ENCODE measurements around the gene ZNFX1.
"Not testable (repeated sequence)": the region's sequence is repeated elsewhere in the genome, so short reads cannot be mapped to it uniquely, and the experiment has no call there.

The ZNFX1 gene

GRCh38 chr20:49247792-49248191 lies 30.1 kb downstream of the ZNFX1 start:
- DNase-seq, result no peak

- no peak for DNase-seq
Measured at GRCh38 chr20:49247169-49247723, 30.6 kb downstream of the ZNFX1 start.

DNA sequence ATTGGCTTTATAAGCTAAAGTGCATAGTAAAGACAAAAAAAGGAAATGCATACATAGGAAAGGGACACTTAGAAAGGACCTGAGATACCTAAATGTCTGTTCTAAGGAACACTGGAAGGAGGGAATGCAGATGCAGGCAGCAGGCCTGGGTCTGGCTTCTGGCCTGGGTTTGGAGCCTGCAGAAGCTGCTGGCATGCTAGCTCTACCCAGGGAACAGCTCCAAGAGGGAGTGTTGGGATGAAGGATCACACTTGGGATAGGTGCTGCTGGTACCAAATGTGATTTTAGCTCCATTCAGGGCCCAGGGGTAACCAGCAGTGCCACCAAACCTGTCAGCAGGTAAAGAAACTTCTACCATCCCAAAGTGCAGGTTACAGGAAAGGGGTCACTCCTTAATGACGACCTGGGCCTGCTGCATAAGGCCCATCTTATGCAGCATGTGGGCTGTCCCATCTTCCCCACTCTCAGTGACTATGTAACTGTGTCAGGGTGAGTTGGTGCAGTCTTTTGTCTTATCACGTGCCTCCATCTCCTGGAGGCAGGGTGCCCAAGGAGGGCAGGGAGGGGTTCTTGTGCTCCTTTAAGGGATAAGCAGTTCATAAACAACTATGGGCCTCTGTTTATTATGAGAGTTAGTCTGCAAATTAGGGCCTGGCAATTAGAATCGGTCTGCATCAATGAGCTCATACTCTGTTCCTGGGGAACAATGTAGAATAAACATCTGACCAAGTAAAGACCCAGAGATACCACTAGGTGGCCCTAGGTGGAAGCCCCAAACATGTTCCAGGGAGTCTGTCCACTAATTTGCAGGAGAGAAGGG lies 31.7 kb downstream of the ZNFX1 start:
- peak; percentile 37 for DNase-seq

DNA sequence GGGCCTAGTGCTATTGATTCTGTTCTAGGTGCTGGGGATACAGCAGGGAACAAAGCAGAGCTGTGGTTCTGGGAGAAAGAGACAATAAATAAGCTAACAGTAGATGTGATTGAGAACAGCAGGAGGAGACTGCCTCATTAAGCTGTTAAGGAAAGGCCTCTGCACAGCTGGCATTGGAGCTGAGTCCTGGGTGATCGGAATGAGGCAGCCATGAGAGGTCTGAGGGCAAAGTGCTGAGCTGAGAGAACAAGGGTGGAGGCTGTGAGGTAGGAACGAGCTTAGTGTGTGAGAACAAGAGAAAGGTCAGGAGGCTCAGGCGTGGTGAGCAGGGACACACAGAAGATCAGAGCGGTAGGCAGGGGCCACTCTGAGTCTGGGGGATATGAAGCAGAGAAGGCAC lies 40.3 kb downstream of the ZNFX1 start:
- DNase-seq, result no peak

- no peak for DNase-seq
Measured at GRCh38 chr20:49236301-49236700, 41.6 kb downstream of the ZNFX1 start.

- DNase-seq, result no peak
Measured at GRCh38 chr20:49234831-49235230, 43.0 kb downstream of the ZNFX1 start.

DNA sequence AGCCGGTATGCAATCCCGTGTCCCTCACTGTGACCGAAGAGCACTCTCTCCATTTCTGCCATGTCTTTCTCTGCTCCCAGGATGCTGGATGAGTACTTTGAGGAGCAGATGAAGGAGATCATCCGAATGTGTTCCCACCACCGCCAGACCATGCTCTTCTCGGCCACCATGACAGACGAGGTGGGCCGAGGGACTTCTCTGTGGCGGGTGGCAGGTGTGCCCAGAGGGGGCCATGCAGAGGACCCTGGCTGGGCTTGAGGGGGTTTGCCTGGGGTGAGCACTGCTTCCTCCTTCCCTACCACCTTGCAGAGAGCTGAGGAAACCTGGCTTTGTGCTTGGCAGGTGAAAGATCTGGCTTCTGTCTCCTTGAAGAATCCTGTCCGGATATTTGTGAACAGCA lies 44.6 kb downstream of the ZNFX1 start:
- DNase-seq, result no peak

GRCh38 chr20:49231471-49231870 lies 46.4 kb downstream of the ZNFX1 start:
- no peak for DNase-seq

DNA sequence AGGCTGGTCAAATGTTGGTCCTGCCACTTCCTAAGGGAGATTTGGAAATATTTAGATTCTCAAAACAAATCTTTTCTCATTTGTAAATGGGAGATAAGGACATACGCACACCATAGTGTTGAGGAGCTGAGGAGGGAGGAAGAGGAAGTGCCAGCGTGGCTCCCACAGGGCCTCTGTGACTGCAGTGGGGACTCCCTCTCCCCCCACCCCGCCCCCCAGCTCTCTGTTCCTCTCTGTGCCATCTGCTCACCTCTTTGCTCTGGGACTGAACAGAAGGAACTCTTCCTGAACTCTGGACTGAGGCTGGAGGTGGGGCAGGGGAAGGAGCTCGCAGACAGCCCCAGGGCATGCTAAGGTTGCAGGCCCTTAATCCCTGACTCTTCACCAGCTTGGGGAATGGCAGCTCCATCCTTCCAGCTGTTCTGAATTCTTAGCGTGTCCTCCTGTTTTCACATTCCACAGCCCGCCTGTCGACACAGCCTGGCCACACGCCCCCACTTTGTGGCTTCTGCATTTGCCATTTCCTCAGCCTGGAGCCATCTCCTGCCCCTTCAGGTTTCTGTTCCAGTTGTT lies 47.2 kb downstream of the ZNFX1 start:
- DNase-seq, result no peak

DNA sequence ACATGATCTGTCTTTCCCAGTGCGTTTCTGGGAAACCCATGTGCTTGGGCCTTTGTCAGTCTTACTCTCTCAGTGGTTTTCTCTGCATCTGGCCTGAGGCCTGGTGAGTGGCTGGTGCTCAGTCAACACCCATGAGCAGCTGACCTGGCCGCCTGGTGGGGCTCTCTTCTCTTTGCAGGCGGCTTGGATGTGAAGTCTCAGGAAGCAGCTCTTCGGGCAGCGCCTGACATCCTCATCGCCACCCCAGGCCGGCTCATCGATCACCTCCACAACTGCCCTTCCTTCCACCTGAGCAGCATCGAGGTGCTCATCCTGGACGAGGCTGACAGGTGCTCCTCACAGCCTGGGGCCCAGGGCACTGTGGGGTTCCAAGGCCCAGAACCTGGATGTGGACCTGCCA lies 47.8 kb downstream of the ZNFX1 start:
- no peak for DNase-seq

- DNase-seq, result no peak
Measured at GRCh38 chr20:49229381-49229780, 48.5 kb downstream of the ZNFX1 start.

DNA sequence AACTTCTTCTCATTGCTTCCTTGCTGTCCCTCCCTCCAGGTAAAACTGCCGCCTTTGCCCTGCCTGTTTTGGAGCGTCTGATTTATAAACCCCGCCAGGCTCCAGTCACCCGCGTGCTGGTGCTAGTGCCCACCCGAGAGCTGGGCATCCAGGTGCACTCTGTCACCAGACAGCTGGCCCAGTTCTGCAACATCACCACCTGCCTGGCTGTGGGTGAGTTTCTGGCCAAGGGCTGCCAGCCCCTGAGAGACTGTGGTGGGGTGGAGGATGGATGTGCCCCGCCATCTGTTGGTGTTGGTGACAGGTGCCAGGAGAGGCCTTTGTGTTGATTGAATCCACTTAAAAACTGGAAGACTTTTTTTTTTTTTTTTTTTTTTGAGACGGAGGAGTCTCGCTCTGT lies 49.2 kb downstream of the ZNFX1 start:
- no peak for DNase-seq

GRCh38 chr20:49225896-49226295 lies 52.0 kb downstream of the ZNFX1 start:
- no peak for DNase-seq

GRCh38 chr20:49219924-49220831 lies 57.7 kb downstream of the ZNFX1 start:
- DNase-seq, result no peak

- DNase-seq, result peak; percentile 97
Measured at GRCh38 chr20:49219091-49219923, 58.5 kb downstream of the ZNFX1 start, which contains the start of gene DDX27. Gene DDX27, plus strand, starts transcription at chr20:49219416. Its CDS starts 33 bp downstream, at chr20:49219449.

- DNase-seq, result not testable (repeated sequence)
Measured at GRCh38 chr20:49218739-49219090, 59.1 kb downstream of the ZNFX1 start.

DNA sequence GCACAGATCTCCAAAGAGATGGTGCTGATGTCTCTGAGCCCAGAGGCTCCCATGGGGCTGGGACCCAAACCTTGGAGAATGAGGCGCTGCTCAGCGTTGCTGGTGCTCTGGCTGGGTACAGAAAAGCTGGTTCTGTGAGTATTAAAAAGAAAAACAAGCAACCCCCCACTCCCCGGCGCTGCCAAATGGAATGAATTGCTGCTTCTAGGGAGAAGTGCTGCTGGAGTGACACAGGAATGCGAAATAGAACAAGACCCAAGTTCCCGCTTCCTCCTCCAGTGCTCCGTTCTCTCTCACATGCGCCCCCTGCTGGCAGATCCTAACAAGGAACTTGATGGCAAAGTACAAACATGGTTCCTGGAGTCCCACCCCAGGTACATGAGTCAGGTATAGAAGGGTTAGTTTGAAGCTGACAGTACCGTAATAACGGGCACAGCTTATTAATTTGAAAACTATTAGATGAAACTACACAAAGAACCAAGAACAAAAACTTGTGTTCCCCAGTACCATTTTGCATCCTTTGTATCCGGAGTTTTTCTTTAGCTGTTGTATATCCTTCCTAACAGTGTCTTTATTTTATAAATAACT lies 60.8 kb downstream of the ZNFX1 start:
- DNase-seq, result peak; percentile 90

DNA sequence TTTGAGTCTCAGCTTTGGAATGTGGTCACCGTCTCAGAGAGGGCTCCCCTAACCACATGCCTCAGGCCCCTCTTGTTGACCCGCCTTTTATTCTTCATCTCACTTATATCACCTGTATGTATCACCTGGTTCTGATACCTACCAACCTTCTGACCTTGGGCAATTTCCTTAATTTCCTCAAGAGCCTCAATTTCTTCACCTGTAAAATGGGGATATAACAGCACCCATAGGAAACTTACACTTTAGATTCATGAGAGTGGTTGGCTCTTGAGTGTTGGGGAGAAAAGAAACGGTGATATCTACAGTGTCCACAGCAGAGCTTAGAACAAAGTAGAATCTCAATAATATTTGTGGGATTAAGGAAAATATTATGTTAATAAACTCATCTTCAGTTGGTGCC lies 62.6 kb downstream of the ZNFX1 start:
- no peak for DNase-seq

GRCh38 chr20:49214571-49214970 lies 63.3 kb downstream of the ZNFX1 start:
- no peak for DNase-seq

DNA sequence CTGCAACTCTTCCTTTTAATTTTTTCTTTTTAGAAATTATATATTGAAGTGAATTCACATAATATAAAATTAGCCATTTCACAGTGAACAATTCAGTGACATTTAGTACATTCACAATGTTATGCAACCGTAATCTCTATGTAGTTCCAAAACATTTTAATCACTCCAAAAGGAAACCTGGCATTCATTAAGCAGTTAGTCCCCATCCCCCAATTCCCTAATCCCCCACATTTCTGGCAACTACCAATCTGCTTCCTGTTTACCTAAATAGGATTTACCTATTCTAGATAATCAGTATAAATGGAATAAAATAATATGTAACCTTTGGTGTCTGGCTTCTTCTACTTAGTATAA lies 67.1 kb downstream of the ZNFX1 start:
- no peak for DNase-seq

- DNase-seq, result no peak
Measured at GRCh38 chr20:49210101-49210756, 67.6 kb downstream of the ZNFX1 start.

- DNase-seq, result no peak
Measured at GRCh38 chr20:49207076-49207475, 70.8 kb downstream of the ZNFX1 start.

Data from kidney glomerular epithelial cell (primary cell).